GM13977 (cell line): ENCODE measurements around the gene ALDH2.
"Not testable (repeated sequence)": the region's sequence is repeated elsewhere in the genome, so short reads cannot be mapped to it uniquely, and the experiment has no call there.

Source experiments
- DNase-seq: peaks from one replicate; pipeline ENCODE4 v3.0.0; 2012; ENCODE audit warnings: low spot score
- in situ Hi-C: fragments of 300-500 bp; cut with MboI; formaldehyde crosslinking; loops from one replicate; pipeline ENCODE4 v1.12.0; 2022; ENCODE audit warnings: low sequenced_read_pairs, low pct_unique_long_range_greater_than_20kb, mixed read lengths, inconsistent platforms; ENCODE audit not compliant: unreplicated experiment
- TF ChIP-seq, protein P1 (sequence below): IDR thresholded peaks from 2 replicates; pipeline ENCODE4 v1.5.1; 2012; ENCODE audit warnings: mild to moderate bottlenecking, control low read depth; ENCODE audit not compliant: insufficient read depth; ENCODE audit errors: extremely low read depth, missing control alignments

Gene ALDH2

GRCh38 chr12:111822886-111823285 is 56.2 kb downstream of the ALDH2 start:
- DNase-seq, result no peak
- in situ Hi-C loops, result loop anchor here (10.0 kb wide), 1 partner anchor 128 kb away; no protein-coding TSS in a partner anchor
- TF ChIP-seq, protein P1, sequence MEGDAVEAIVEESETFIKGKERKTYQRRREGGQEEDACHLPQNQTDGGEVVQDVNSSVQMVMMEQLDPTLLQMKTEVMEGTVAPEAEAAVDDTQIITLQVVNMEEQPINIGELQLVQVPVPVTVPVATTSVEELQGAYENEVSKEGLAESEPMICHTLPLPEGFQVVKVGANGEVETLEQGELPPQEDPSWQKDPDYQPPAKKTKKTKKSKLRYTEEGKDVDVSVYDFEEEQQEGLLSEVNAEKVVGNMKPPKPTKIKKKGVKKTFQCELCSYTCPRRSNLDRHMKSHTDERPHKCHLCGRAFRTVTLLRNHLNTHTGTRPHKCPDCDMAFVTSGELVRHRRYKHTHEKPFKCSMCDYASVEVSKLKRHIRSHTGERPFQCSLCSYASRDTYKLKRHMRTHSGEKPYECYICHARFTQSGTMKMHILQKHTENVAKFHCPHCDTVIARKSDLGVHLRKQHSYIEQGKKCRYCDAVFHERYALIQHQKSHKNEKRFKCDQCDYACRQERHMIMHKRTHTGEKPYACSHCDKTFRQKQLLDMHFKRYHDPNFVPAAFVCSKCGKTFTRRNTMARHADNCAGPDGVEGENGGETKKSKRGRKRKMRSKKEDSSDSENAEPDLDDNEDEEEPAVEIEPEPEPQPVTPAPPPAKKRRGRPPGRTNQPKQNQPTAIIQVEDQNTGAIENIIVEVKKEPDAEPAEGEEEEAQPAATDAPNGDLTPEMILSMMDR, result no peak

GRCh38 chr12:111823891-111824290 is 57.2 kb downstream of the ALDH2 start:
- TF ChIP-seq, protein P1, result no peak
- in situ Hi-C loops, result loop anchor here (10.0 kb wide), 1 partner anchor 129 kb away; no protein-coding TSS in a partner anchor
- DNase-seq, result no peak

- in situ Hi-C loops, result loop anchor here (10.0 kb wide), 1 partner anchor 130 kb away; no protein-coding TSS in a partner anchor
- DNase-seq, result not testable (repeated sequence)
These were observed 57.6 kb downstream of the ALDH2 start for GRCh38 chr12:111824312-111824711.

GRCh38 chr12:111825509-111825908 is 58.8 kb downstream of the ALDH2 start:
- in situ Hi-C loops, result loop anchor here (10.0 kb wide), 1 partner anchor 131 kb away; no protein-coding TSS in a partner anchor
- DNase-seq, result no peak
- TF ChIP-seq, protein P1, result no peak

More at GRCh38 chr12:111824312-111824711, 57.6 kb downstream of the ALDH2 start:
- TF ChIP-seq, protein P1, result peak; percentile 34

- in situ Hi-C loops, result loop anchor here (10.0 kb wide), 1 partner anchor 132 kb away; no protein-coding TSS in a partner anchor
These were observed 59.6 kb downstream of the ALDH2 start for GRCh38 chr12:111826316-111826715.

GRCh38 chr12:111826992-111827391 is 60.3 kb downstream of the ALDH2 start:
- in situ Hi-C loops, result loop anchor here (10.0 kb wide), 1 partner anchor 132 kb away; no protein-coding TSS in a partner anchor
- TF ChIP-seq, protein P1, result no peak
- DNase-seq, result no peak

More at GRCh38 chr12:111826316-111826715, 59.6 kb downstream of the ALDH2 start:
- no peak for DNase-seq
- TF ChIP-seq, protein P1, result no peak
